Esophagus squamous epithelium (tissue), 4 donors: ENCODE measurements around the gene EFNB1.

ENCODE experiments used
- CTCF ChIP-seq, 6 experiments: fragments of 450-650 bp in 4 of 6; fragments of 200-600 bp in 2 of 6; sonication (generic) in 2 of 6; IDR thresholded peaks; one replicate each; pipeline ENCODE4 v1.5.1; 2016 to 2019; ENCODE audit warnings: antibody characterized with exemption in 6 of 6, mild to moderate bottlenecking in 4 of 6, moderate library complexity in 4 of 6
- POLR2A ChIP-seq, 4 donors: fragments of 450-650 bp; IDR thresholded peaks; one replicate each; pipeline ENCODE4 v1.6.1; 2017; ENCODE audit warnings: antibody characterized with exemption in 4 of 4, mild to moderate bottlenecking in 4 of 4, moderate library complexity in 3 of 4

DNA sequence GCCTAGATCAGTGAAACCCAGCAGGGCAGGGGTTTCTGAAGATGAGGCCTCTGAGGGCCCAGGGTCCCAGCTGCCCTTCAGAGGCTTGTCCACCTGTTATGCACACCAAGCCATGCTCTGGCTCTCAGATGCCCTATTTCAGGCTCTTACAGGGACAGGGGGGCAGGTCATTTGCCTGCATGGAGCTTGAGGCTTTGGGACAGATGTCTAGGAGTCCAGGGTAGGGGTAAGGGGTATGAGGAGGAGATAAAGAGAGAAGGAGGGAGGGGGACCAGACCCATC lies 4.7 kb upstream of the EFNB1 start:
- TF ChIP-seq CTCF (IDR thresholded peaks at IDR 0.05) = no peak
- TF ChIP-seq POLR2A (IDR thresholded peaks at IDR 0.05) = no peak
